ENCODE data around the gene CTDNEP1. TPM values are rescaled to one million over a fixed set of nuclear protein-coding genes. Genes with fewer than 3 reads are reported as not detected.
A peak's percentile ranks its signal among the peaks of the same experiment; 100 is the strongest.

CTDNEP1 gene
- total RNA-seq, 1 donor = 31.8 TPM

GRCh38 chr17:7250695-7251627, 573 bp downstream of the CTDNEP1 start:
- peaks cover 3% of the 10 kb centered on the region for H4K20me1 ChIP-seq (ENCODE audit: insufficient read depth, low read length)
- peaks cover 70% of the 10 kb centered on the region for H3K79me2 ChIP-seq (ENCODE audit: insufficient read depth, low read length)
- no peak for DNase-seq (ENCODE audit: insufficient read length, low spot score, missing footprints)
- H3K4me3 ChIP-seq (ENCODE audit: insufficient read depth, low read length) = peak overlapping the region; percentile 78
- H3K27ac ChIP-seq (ENCODE audit: low read depth, low read length) = peak overlapping the region; percentile 47
- peak overlapping the region; percentile 94 for H3K4me2 ChIP-seq (ENCODE audit: insufficient read depth, low read length)
- peaks cover 17% of the 10 kb centered on the region for H3K4me1 ChIP-seq (ENCODE audit: insufficient read depth, low read length)
- H2AFZ ChIP-seq (ENCODE audit: low read length) = peak overlapping the region; percentile 3
- H3K27me3 ChIP-seq (ENCODE audit: insufficient read depth, low read length) = no peaks in the 10 kb centered on the region
- peaks cover 29% of the 10 kb centered on the region for H3K36me3 ChIP-seq (ENCODE audit: insufficient read depth, low read length)
- H3K9me3 ChIP-seq (ENCODE audit: low read depth, low read length) = no peaks in the 10 kb centered on the region
- TF ChIP-seq CTCF (IDR thresholded peaks at IDR 0.05; ENCODE audit: extremely low read depth, low read depth, low read length) = no peak

GRCh38 chr17:7249830-7250229, 1.7 kb downstream of the CTDNEP1 start:
- peaks cover 27% of the 10 kb centered on the region for H3K36me3 ChIP-seq (ENCODE audit: insufficient read depth, low read length)
- peaks cover 73% of the 10 kb centered on the region for H3K79me2 ChIP-seq (ENCODE audit: insufficient read depth, low read length)
- no peaks in the 10 kb centered on the region for H3K27me3 ChIP-seq (ENCODE audit: insufficient read depth, low read length)
- peak overlapping the region; percentile 78 for H3K4me3 ChIP-seq (ENCODE audit: insufficient read depth, low read length)
- no peak for DNase-seq (ENCODE audit: insufficient read length, low spot score, missing footprints)
- no peaks in the 10 kb centered on the region for H3K9me3 ChIP-seq (ENCODE audit: low read depth, low read length)
- no peak overlapping the region for H2AFZ ChIP-seq (ENCODE audit: low read length)
- peak overlapping the region; percentile 47 for H3K27ac ChIP-seq (ENCODE audit: low read depth, low read length)
- no peak for TF ChIP-seq CTCF (IDR thresholded peaks at IDR 0.05; ENCODE audit: extremely low read depth, low read depth, low read length)
- H3K4me2 ChIP-seq (ENCODE audit: insufficient read depth, low read length) = peak overlapping the region; percentile 94
- peaks cover 3% of the 10 kb centered on the region for H4K20me1 ChIP-seq (ENCODE audit: insufficient read depth, low read length)
- peaks cover 17% of the 10 kb centered on the region for H3K4me1 ChIP-seq (ENCODE audit: insufficient read depth, low read length)

- H2AFZ ChIP-seq (ENCODE audit: low read length) = no peak overlapping the region
- H3K4me3 ChIP-seq (ENCODE audit: insufficient read depth, low read length) = peak overlapping the region; percentile 0
- no peaks in the 10 kb centered on the region for H3K27me3 ChIP-seq (ENCODE audit: insufficient read depth, low read length)
- peak overlapping the region; percentile 39 for H3K27ac ChIP-seq (ENCODE audit: low read depth, low read length)
- H3K4me2 ChIP-seq (ENCODE audit: insufficient read depth, low read length) = no peak overlapping the region
- no peak for TF ChIP-seq CTCF (IDR thresholded peaks at IDR 0.05; ENCODE audit: extremely low read depth, low read depth, low read length)
- no peak for DNase-seq (ENCODE audit: insufficient read length, low spot score, missing footprints)
- peaks cover 74% of the 10 kb centered on the region for H3K79me2 ChIP-seq (ENCODE audit: insufficient read depth, low read length)
- no peaks in the 10 kb centered on the region for H3K9me3 ChIP-seq (ENCODE audit: low read depth, low read length)
- H4K20me1 ChIP-seq (ENCODE audit: insufficient read depth, low read length) = peaks cover 3% of the 10 kb centered on the region
- H3K4me1 ChIP-seq (ENCODE audit: insufficient read depth, low read length) = peaks cover 17% of the 10 kb centered on the region
- H3K36me3 ChIP-seq (ENCODE audit: insufficient read depth, low read length) = peaks cover 27% of the 10 kb centered on the region
These were observed 2.3 kb downstream of the CTDNEP1 start for GRCh38 chr17:7249214-7249613.

GRCh38 chr17:7248796-7249195, 2.7 kb downstream of the CTDNEP1 start:
- Histone ChIP-seq H3K36me3 (ENCODE audit: insufficient read depth, low read length) (peaks cover 29% of the 10 kb centered on the region), H3K27ac (ENCODE audit: low read depth, low read length) (peak overlapping the region; percentile 39), H4K20me1 (ENCODE audit: insufficient read depth, low read length) (peaks cover 3% of the 10 kb centered on the region), H3K79me2 (ENCODE audit: insufficient read depth, low read length) (peaks cover 76% of the 10 kb centered on the region), H3K4me2 (ENCODE audit: insufficient read depth, low read length) (no peak overlapping the region), H3K4me1 (ENCODE audit: insufficient read depth, low read length) (peaks cover 17% of the 10 kb centered on the region), H2AFZ (ENCODE audit: low read length) (no peak overlapping the region), H3K27me3 (ENCODE audit: insufficient read depth, low read length) (no peaks in the 10 kb centered on the region), H3K9me3 (ENCODE audit: low read depth, low read length) (no peaks in the 10 kb centered on the region), H3K4me3 (ENCODE audit: insufficient read depth, low read length) (no peak overlapping the region)
- no peak for DNase-seq (ENCODE audit: insufficient read length, low spot score, missing footprints)
- no peak for TF ChIP-seq CTCF (IDR thresholded peaks at IDR 0.05; ENCODE audit: extremely low read depth, low read depth, low read length)

All from osteoblast (primary cell).